DMS 273 treated with DMSO at 0.1 percent for 48 hours (cell line): ENCODE results near the gene ADAMTS17.
"Not testable (repeated sequence)": the region's sequence is repeated elsewhere in the genome, so short reads cannot be mapped to it uniquely, and the experiment has no call there.

Source experiments
- DNase-seq: peaks from one replicate; lab custom pipeline; 2025; lab: John Stamatoyannopoulos, UW

The ADAMTS17 gene

GRCh38 chr15:100108846-100109245 lies 232.9 kb downstream of the ADAMTS17 start:
- no peak for DNase-seq

- no peak for DNase-seq
Measured at GRCh38 chr15:100108346-100108745, 233.4 kb downstream of the ADAMTS17 start.

GRCh38 chr15:100107606-100108225 lies 234.1 kb downstream of the ADAMTS17 start:
- no peak for DNase-seq

DNA sequence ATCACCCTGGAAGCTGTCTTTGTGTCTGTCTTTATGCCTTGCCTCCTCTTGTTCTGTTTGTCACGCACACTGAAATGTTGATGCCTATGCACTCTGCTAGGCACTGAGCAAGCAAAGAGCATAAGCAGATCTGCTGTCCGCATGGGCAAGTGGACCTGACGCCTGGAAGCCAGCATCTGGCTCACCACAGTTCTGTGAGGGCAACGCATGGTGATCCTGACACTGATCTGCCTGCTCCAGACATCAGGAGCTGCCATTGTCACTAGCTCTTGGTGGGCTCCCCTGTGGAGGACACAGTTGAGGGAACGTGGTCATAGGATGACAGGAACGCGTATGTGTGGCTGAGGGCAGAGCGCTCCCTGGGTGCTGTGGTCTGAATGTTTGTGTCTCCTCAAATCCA lies 234.6 kb downstream of the ADAMTS17 start:
- no peak for DNase-seq

GRCh38 chr15:100106732-100107131 lies 235.0 kb downstream of the ADAMTS17 start:
- DNase-seq: no peak

DNA sequence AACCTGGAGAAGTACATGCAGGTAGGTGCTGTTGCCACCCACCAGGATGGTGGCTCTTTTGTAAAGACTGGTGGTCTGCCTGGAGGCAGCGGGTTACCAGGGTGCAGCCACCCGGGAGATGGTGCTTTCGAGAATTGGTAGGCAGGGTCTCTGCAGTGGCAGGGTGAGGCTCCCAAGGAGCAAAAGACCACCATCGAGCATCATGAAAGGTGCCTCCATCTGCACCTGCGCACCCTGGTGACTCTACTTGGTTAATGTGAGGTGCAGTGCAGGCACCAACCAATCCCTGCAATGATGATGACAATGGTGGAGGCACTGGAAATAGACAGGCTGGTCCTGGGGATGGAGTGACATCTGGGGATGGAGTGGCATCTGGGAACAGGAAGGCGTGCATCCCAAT lies 236.7 kb downstream of the ADAMTS17 start:
- no peak for DNase-seq

DNA sequence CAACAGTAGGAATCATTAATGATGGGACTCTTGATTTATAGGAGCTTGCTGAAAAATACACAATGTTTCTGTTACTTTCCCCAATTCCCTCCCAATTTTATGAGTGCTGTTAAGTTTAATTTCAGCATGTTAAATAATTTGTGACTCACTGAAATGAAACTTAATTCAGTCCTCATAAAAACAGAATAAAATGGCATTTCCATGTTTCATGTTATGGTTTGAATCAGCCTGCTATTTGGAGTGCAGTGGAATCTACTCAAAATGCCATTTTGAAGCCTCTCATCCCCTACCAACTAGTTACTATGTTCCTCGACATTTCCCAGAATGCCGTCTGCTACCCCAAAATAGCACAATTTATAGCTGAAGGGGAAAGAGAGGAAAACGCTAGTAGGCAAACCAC lies 237.5 kb downstream of the ADAMTS17 start:
- DNase-seq: no peak

- DNase-seq: no peak
Measured at GRCh38 chr15:100103828-100104227, 237.9 kb downstream of the ADAMTS17 start.

GRCh38 chr15:100101426-100102089 lies 240.2 kb downstream of the ADAMTS17 start:
- DNase-seq: no peak

- no peak for DNase-seq
Measured at GRCh38 chr15:100100926-100101325, 240.8 kb downstream of the ADAMTS17 start.

- no peak for DNase-seq
Measured at GRCh38 chr15:100099976-100100375, 241.8 kb downstream of the ADAMTS17 start.

GRCh38 chr15:100098705-100099104 lies 243.1 kb downstream of the ADAMTS17 start:
- DNase-seq: no peak

- DNase-seq: no peak
Measured at GRCh38 chr15:100097342-100098127, 244.2 kb downstream of the ADAMTS17 start.

GRCh38 chr15:100096700-100097099 lies 245.1 kb downstream of the ADAMTS17 start:
- DNase-seq: no peak

DNA sequence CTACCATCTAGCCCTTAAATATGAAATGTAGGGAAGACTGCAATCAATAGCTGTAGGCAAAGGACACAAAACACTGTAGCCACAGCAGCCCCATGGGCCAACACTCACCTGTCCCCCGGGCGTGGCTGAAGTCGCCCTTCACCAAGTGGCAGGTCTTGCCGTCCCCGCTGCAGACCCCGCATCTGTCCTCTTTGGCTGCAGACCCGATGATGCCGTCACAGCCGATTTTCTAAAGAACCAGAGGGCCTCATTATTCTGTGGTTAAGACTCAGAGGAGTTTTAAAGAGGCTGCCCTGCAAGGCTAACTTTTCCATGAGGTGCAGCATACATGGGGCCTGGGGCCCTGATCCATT lies 245.6 kb downstream of the ADAMTS17 start:
- no peak for DNase-seq

DNA sequence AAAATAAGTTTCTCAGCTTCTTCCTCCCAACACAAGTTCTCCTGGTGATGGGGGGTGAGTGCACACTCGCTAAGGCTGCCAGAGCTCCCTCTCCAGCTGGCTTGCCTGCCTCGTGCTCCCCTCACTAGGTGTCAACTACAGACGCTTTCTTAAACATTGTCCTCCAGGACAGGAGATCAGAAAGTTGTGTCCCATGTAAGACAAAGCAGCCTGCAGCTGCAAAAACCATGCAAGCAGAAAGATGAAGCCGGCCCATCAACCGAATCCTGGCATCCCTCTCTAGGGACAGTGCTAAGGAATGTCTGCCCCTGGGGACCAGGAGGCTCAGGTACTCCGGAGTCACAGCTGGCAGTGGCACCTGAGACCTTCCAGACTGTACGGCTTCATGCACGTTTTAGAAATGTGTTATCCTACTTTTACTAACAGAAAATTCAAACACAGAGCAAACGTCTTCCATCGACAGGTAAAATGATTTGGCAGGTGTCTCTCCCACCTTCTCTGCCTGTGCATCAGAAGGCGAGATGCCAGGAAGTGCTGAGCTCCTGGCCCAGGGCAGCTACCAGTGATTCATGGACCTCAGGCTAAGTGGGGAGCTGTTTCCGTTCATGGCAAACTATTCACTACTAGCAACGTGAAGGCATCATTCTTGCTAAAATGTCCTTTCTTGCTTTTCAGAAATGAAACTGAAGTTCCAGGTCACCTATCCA lies 246.1 kb downstream of the ADAMTS17 start:
- no peak for DNase-seq

- DNase-seq: no peak
Measured at GRCh38 chr15:100094127-100094510, 247.7 kb downstream of the ADAMTS17 start.

- DNase-seq: no peak
Measured at GRCh38 chr15:100093211-100094126, 248.3 kb downstream of the ADAMTS17 start.

- DNase-seq: no peak
Measured at GRCh38 chr15:100092034-100092433, 249.7 kb downstream of the ADAMTS17 start.

DNA sequence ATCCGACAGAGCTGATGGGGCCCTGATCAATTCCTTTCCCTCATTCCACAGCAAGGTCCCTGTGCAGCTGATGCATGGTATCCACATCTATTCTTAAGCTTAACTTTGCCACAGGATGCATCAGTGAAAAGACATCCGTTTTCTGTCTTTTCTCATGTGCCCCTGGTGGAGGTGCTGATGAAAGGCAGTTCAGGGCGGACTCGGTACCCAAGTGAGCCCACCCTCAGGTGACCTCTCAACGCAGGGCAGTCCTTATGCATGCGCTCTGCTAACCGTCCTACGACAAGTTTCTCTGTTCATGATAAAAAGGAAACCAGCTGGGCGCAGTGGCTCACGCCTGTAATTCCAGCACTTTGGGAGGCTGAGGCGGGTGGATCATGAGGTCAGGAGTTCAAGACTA lies 251.4 kb downstream of the ADAMTS17 start:
- DNase-seq: no peak

DNA sequence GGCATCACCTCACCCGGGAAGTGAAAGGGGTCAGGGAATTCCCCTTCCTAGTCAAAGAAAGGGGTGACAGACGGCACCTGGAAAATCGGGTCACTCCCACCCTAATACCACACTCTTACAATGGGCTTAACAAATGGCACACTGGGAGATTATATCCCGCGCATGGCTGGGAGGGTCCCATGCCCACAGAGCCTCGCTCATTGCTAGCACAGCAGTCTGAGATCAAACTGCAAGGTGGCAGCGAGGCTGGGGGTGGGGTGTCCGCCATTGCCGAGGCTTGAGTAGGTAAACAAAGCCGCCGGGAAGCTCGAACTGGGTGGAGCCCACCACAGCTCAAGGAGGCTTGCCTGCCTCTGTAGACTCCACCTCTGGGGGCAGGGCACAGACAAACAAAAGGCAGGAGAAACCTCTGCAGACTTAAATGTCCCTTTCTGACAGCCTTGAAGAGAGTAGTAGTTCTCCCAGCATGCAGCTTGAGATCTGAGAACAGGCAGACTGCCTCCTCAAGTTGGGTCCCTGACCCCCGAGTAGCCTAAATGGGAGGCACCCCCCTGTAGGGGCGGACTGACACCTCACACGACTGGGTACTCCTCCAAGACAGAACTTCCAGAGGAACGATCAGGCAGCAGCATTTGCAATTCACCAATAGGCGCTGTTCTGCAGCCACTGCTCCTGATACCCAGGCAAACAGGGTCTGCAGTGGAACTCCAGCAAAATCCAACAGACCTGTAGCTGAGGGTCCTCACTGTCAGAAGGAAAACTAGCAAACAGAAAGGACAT lies 257.5 kb downstream of the ADAMTS17 start:
- not testable (repeated sequence) for DNase-seq
